HEK293 (cell line): ENCODE results near the gene PALD1.
A peak's percentile ranks its signal among the peaks of the same experiment; 100 is the strongest.

Experiments
- CTCF ChIA-PET: fragments of 350-600 bp; formaldehyde crosslinking; extraction: SDS; loops from one replicate; lab custom pipeline; 2021; ENCODE audit warnings: antibody characterized with exemption; lab: Yijun Ruan, JAX
- POLR2A ChIA-PET: fragments of 300-600 bp; formaldehyde crosslinking; extraction: SDS; loops from one replicate; lab custom pipeline; 2020; ENCODE audit warnings: antibody characterized with exemption, inconsistent platforms; lab: Yijun Ruan, JAX
- H3K27ac ChIP-seq: fragments of 200-500 bp; sonication (Bioruptor generic); 2 replicates; pipeline ENCODE4 v1.5.1; 2014; ENCODE audit warnings: low read depth, low read length, control low read depth, inconsistent platforms; ENCODE audit errors: extremely low read depth
- H3K36me3 ChIP-seq, 2 experiments: fragments of 200-500 bp in 1 of 2; sonication (Bioruptor generic) in 1 of 2; 1 replicate in 1 of 2; 2 replicates in 1 of 2; pipeline ENCODE4 v1.5.1; 2014 to 2017; ENCODE audit warnings: inconsistent platforms in 2 of 2, low read length in 2 of 2; ENCODE audit not compliant: control insufficient read depth in 2 of 2, insufficient read depth in 1 of 2
- H3K4me1 ChIP-seq: fragments of 200-500 bp; sonication (Bioruptor generic); 2 replicates; pipeline ENCODE4 v1.5.1; 2014; ENCODE audit warnings: mild to moderate bottlenecking, low read length, inconsistent platforms; ENCODE audit not compliant: control insufficient read depth, insufficient read depth
- H3K4me3 ChIP-seq: 2 replicates; pipeline ENCODE4 v1.5.1; 2011; ENCODE audit warnings: low read depth, mild to moderate bottlenecking, control low read depth, low read length, moderate library complexity
- H3K9me3 ChIP-seq: fragments of 200-500 bp; sonication (Bioruptor generic); 2 replicates; pipeline ENCODE4 v1.5.1; 2014; ENCODE audit warnings: low read depth, low read length, inconsistent platforms; ENCODE audit not compliant: control insufficient read depth, insufficient read depth
- BCL6B ChIP-seq: fragments of 450-650 bp; formaldehyde crosslinking; IDR thresholded peaks from 2 replicates; pipeline ENCODE4 v1.5.1; 2017; ENCODE audit warnings: missing biosample characterization, missing genetic modification characterization
- EGR2 ChIP-seq: fragments of 450-650 bp; formaldehyde crosslinking; IDR thresholded peaks from 2 replicates; pipeline ENCODE4 v1.5.1; 2016; ENCODE audit warnings: low read depth, missing biosample characterization, missing genetic modification characterization
- PRDM2 ChIP-seq: fragments of 450-650 bp; formaldehyde crosslinking; IDR thresholded peaks from 2 replicates; pipeline ENCODE4 v1.5.1; 2016; ENCODE audit warnings: missing biosample characterization, missing genetic modification characterization, borderline replicate concordance
- ZFHX2 ChIP-seq: fragments of 450-650 bp; formaldehyde crosslinking; conservative IDR thresholded peaks from 2 replicates; pipeline ENCODE4 v1.5.1; 2016; ENCODE audit warnings: missing biosample characterization, missing genetic modification characterization
- ZNF132 ChIP-seq: fragments of 450-650 bp; formaldehyde crosslinking; IDR thresholded peaks from 2 replicates; pipeline ENCODE4 v1.5.1; 2017; ENCODE audit warnings: missing biosample characterization, missing genetic modification characterization, borderline replicate concordance
- ZNF155 ChIP-seq: fragments of 450-650 bp; formaldehyde crosslinking; IDR thresholded peaks from 2 replicates; pipeline ENCODE4 v1.5.1; 2016; ENCODE audit warnings: missing biosample characterization, missing genetic modification characterization
- ZNF423 ChIP-seq: fragments of 450-650 bp; formaldehyde crosslinking; IDR thresholded peaks from 2 replicates; pipeline ENCODE4 v1.5.1; 2016; ENCODE audit warnings: missing biosample characterization, missing genetic modification characterization
- ZNF433 ChIP-seq: fragments of 450-650 bp; formaldehyde crosslinking; IDR thresholded peaks from 2 replicates; pipeline ENCODE4 v1.5.1; 2016; ENCODE audit warnings: missing biosample characterization, missing genetic modification characterization, low read depth
- ZNF704 ChIP-seq: fragments of 450-650 bp; formaldehyde crosslinking; IDR thresholded peaks from 2 replicates; pipeline ENCODE4 v1.5.1; 2016; ENCODE audit warnings: missing biosample characterization, missing genetic modification characterization
- ZNF791 ChIP-seq: fragments of 450-650 bp; formaldehyde crosslinking; IDR thresholded peaks from 2 replicates; pipeline ENCODE4 v1.5.1; 2016; ENCODE audit warnings: missing biosample characterization, missing genetic modification characterization

Gene PALD1

GRCh38 chr10:70561558-70561957 lies 83.0 kb downstream of the PALD1 start (continued):
- TF ChIP-seq PRDM2 (tag by site-specific recombination), result no peak

GRCh38 chr10:70562036-70562755 lies 83.6 kb downstream of the PALD1 start:
- Histone ChIP-seq H3K4me1 (no peaks in the 10 kb centered on the region; the same call in 1 of the 2 replicates), H3K27ac (no peak overlapping the region), H3K9me3 (no peaks in the 10 kb centered on the region), H3K36me3 (peaks cover 0 to 10% of the 10 kb centered on the region in 2 experiments; a peak in 1 of 3 replicates), H3K4me3 (no peak overlapping the region)
- TF ChIP-seq ZNF433 (no peak), ZNF704 (tag by site-specific recombination) (no peak), ZNF423 (tag by site-specific recombination) (no peak), ZNF155 (no peak), ZNF132 (tag by site-specific recombination) (no peak)
- CTCF ChIA-PET, result interaction anchor here (1.3 to 5.3 kb wide), 2 partner anchors 11 to 172 kb away, joined by 3 to 35 read pairs; no protein-coding TSS in a partner anchor
- POLR2A ChIA-PET, result no interaction called here

GRCh38 chr10:70563230-70563629 lies 84.7 kb downstream of the PALD1 start:
- H3K4me3 ChIP-seq, result no peak overlapping the region
- ChIA-PET CTCF (no interaction called here), POLR2A (no interaction called here)
- H3K4me1 ChIP-seq, result no peaks in the 10 kb centered on the region; the same call in 1 of the 2 replicates
- no peak for TF ChIP-seq BCL6B (tag by site-specific recombination)
- TF ChIP-seq EGR2 (tag by site-specific recombination), result peak; percentile 85
- TF ChIP-seq ZNF791 (tag by site-specific recombination), result no peak
- peak; percentile 69 for TF ChIP-seq ZFHX2 (tag by site-specific recombination)
- H3K27ac ChIP-seq, result no peak overlapping the region
- H3K9me3 ChIP-seq, result no peaks in the 10 kb centered on the region
- H3K36me3 ChIP-seq, result peaks cover 0 to 14% of the 10 kb centered on the region in 2 experiments; a peak in 1 of 3 replicates
